GM19023 (cell line): ENCODE data around the gene PFN1.

ENCODE experiments used
- ATAC-seq: cut with Tn5 transposase; IDR thresholded peaks from one replicate; pipeline ENCODE4 v1.9.1; 2021; ENCODE audit warnings: mild to moderate bottlenecking, moderate library complexity; ENCODE audit not compliant: unreplicated experiment

Gene PFN1

DNA sequence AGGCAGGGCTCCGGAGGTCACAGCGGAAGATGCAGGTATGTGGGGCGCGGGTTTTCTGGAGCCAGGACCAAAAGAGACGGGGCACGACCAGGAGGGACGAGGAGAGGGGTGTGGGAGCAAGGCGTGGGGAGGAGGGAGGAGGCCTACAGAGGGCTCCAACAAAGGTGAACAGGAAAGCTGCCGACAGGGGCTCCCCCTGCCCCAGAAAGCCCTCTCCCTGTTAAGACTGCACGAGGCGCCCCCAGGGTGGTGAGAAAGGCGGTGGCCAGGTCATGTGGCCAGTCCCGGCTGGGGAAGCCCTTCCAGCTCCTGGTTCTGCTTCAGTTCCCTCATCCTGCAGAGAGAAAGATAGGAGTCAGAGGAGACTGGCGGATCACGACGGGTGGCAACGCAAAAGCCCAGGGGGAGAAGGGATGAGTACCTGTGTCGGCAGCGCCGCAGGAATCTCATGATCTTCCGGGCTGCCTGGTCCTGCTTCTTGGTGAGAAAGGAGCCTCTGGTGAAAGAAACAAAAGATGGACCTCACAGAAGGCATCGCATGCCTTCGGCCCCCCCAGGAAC is 20.2 kb upstream of the PFN1 start:
- no peak for ATAC-seq

DNA sequence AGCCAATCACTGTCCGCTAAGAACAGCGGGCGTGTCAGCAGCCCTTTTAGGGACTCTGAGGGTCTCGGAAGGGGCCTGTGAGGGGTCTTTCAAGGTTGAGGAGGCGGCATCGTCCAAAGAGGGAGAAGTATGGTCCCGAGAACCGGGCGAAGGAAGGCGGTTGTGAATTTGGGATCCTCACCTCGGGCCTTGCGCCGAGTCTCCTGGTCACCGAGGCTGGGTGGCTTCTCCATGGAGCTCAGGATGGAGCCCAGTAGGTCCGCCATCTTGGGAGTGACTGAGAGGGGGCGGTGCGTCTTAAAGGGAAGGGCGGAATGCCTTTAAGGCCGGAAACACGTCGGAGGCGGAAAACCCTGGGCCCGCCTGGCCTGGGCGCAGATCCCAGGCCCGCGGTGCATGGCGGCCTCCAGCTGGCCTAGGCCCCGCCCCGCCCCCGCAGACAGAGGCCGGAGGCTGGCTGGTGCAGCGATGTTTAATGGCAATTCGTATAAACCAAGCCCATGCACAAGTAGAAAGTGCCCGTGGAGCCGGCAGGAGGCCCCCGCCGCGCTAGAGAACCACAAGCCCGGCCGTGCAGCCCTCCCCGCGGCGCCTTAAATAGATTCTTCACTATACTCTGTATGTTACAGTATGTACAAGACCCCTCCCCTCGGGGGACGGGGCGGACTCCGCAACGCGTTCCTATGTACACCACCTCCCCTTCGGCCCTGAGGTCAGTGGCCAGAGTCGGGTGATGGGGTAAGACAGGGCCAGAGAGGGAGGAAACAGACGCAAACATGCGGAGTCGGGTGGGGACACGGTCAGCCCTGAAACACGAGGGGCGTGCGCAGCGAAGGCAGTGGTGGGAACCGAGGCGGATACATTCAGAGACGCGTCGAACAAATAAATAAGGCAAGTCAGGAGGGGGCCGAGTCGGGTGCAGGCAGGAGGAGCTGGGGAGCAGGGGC is 19.5 kb upstream of the PFN1 start, which contains the start of gene SPAG7:
Gene SPAG7, minus strand, starts transcription at position 279 of the 947 bp plus-strand sequence. Its CDS starts 13 bp downstream, at position 266.
- peak; percentile 54 for ATAC-seq

DNA sequence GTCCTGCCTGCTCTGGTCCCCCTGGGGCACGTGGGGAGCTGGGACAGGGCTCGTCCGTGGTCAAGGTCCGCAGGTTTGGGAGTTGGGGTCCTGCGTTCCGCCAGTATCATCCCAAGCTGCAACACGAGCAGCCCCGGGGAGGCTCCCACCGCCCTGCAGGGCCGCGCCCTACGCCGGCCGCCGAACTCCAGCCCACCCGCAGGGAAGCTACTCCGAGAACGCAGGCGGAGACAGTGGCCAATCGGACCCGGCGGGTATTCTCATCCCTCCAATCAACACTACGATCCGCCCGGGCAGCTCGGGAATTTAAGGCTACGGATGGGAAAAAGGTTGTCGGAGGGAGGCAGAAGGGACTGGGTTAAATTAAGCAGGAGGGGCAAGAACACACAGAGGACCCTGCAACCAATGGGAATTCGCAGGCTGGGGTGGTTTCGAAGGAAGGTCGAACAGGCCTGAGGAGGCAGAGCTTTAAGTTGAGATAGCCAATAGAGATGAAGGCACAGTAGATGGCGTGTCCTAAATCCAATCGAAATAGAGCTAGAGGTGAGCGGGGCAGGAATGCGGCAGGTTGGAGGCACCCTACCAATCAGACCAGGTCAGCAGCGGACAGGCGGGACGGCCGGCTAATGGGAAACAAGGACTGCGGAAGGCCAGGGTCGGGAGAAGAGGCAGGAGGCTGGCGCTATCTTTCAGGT is 18.7 kb upstream of the PFN1 start:
- ATAC-seq = peak; percentile 82

DNA sequence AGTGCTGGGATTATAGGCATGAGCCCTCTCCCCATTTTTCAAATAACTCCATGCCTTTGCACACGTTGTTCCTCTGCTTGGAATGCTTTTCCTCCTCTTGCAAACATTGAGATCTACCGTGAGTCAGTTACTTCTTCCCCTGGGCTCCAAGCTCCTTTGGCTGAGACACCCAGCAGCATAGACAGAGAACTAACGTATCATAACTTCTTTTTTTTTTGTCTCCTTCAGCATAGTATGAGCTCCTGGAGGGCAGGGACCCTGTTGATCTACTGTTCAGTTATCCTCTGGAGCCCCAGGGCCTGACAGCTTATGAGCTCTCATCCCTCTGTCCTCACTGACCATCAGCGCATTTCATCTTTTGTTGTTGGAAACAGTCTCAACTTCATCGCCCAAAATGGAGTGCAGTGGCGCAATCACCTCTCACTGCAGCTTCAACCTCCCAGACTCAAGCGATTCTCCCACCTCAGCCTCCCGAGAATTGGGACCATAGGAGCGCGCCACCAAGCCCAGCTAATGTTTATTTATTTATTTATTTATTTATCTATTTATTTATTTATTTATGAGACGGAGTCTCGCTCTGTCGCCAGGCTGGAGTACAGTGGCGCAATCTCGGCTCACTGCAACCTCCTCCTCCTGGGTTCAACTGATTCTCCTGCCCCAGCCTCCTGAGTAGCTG is 17.1 kb upstream of the PFN1 start:
- no peak for ATAC-seq

DNA sequence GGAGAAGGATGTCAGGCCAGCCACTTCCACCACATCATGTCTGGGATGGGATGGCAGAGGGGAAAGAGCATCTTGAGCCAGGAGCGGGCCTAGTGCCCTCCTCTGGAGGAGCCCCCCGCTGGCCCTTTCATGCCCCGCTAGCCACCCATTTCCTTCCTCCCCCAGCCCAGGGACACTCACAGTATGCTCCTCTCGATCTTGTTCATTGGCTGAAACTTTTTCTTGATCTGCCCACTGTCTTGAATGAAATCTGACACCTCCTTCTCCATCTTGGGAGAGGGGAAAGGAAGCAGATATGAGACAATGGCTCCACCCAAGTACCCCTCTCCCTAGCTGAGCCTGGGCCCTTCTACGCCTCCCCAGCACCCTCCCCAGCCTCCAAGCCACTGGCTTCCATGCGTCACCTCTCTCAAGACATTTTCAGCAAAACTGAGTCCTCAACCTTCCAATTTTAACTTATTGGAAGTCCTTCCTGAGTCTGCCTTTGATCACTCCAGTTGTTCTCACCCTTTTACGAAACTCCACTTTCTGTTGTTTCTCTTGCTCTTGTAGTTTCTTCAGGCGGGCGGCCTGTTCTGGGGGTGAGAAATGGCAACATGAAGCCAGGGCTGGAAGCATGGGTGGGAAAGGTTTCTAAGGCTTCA is 12.1 kb upstream of the PFN1 start:
- ATAC-seq = no peak

DNA sequence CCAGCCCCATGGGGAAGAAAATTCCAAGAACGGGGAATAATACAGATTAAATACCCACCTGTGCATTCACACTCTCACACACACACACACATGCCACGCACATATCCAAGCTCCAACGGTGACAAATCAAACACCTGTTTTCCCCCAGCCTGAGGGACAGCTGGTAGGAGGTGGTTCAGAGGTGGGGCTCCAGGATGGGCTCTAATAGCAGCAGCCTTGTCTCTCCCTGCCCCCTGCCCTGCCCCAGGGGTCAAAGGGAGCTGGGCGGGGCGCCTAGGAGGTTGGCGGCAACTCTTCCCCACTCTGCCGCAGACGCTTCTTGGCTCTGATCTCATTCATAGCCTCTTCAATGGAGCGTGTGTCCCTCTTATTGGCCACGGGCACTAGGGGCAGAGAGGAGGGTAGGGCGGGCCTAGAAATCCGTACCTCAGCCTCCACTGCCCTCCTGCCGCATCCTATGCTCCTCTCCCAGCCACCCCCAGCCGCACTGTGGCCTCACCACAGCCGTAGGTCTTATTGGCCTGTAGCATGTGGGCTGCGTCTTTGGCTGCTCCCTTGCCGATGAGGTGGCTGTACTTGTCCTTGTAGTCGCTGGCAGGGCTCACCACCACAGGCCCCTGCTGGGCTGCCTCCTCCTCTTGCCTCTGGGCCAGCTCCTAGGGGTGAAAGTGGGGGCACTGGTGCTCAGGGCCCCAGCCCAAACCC is 11.1 kb upstream of the PFN1 start:
- ATAC-seq = no peak

DNA sequence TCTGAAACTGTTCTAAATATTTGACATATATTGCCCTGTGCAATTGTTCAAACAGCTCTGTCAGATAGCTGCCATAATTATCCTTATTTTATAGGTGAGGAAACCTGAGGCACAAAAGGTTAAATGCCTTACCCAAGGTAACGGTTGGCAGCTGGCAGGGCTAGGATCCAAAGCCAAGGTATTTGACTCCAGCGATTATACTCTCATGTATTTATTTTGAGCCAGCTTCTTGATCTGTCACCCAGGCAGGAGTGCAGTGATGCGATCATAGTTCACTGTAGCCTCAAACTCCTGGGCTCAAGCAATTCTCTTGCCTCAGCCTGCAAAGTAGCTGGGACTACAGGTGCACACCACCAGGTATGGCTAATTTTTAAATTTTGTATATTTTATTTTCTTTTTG is 9.8 kb upstream of the PFN1 start:
- ATAC-seq = no peak

DNA sequence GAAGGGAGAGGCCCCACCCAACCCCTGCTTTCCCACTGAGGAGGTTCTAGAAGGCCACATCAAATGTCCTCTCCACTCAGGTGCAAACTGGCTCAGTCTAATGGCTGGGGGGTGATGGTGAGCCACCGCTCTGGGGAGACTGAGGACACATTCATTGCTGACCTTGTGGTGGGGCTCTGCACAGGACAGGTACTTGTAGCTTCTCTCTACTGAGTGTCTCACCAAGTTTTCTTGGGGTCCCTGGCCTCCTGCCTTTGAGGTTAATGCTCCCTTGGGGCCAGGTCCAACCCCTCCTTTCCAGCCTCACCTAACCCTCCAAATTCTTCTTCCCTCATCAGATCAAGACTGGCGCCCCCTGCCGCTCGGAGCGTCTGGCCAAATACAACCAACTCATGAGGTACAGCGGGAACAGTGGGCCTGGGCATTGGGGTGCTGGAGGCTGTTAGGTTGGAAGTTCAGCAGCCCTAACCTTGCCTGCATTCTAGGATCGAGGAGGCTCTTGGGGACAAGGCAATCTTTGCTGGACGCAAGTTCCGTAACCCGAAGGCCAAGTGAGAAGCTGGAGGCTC is 8.2 kb upstream of the PFN1 start:
- no peak for ATAC-seq

DNA sequence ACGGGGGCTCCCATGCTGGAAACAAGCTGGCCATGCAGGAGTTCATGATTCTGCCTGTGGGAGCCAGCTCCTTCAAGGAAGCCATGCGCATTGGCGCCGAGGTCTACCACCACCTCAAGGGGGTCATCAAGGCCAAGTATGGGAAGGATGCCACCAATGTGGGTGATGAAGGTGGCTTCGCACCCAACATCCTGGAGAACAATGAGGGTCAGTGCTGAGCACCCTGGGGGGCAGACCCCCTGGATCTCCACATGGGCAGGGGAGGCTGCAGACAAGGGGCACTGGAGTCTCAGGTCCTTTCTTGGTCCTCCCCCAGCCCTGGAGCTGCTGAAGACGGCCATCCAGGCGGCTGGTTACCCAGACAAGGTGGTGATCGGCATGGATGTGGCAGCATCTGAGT is 6.8 kb upstream of the PFN1 start:
- ATAC-seq = no peak

DNA sequence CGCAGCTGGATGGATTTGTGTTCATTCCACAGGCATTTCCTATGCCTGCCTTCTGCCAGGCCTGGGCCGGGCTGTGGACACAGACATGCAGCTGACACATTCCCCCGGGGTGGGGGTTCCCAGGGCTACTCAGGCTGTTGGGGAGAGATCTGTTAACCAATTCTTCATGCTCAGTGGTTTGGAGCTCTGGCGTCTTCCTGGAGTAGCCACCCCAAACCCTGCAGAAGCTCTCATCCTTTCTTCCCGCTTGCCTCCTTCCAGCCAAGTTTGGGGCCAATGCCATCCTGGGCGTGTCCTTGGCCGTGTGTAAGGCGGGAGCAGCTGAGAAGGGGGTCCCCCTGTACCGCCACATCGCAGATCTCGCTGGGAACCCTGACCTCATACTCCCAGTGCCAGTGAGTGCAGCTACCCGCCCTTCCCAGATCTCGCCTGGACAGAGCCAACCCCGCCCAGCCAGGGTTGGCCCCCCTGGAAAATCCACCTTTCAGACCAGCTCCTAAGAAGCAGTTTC is 5.2 kb upstream of the PFN1 start:
- no peak for ATAC-seq

DNA sequence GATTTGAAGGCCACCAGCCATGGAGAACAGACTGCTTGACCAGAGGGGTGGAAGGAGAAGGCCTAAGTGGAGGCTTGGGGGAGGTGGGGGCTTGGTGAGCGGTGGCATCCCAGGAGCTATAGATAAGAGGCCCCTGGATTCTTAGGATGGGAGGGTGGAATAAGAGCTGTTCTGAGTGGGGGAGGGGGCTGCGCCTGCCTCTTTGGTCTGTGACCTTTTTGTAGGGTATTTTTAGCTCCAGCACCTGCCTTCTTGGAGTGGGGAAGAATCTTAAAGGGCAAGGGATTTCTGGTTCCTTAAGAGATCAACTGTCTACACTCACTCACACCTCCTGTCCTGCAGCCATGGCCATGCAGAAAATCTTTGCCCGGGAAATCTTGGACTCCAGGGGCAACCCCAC is 3.2 kb upstream of the PFN1 start:
- no peak for ATAC-seq

DNA sequence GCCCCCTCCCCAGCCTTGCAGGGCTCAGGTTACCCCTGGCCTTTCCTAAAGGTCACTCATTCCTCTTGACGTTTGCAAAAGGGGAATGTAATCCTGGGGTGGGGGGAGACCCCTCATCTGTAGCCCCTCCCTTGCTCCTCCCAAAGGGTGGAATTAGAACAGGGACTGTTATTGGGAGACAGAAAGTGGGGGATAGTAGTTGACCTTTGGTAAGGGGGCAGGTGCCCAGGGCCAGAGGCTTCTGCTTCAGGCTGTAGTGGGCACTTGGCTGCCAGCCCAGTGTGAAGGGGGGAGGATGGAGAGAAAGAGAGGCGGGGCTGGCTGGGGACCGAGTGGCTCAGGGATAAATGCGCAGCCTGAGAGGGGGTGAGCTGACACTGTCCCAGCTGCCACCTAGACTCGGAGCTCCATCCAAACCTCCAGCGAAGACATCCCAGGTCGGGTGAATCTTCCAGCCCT is 2.4 kb upstream of the PFN1 start, which contains the start of gene ENO3:
Gene ENO3, plus strand, starts transcription at position 374 of the 459 bp plus-strand sequence. CDS start 711 bp downstream, outside the sequence.
- ATAC-seq = no peak

DNA sequence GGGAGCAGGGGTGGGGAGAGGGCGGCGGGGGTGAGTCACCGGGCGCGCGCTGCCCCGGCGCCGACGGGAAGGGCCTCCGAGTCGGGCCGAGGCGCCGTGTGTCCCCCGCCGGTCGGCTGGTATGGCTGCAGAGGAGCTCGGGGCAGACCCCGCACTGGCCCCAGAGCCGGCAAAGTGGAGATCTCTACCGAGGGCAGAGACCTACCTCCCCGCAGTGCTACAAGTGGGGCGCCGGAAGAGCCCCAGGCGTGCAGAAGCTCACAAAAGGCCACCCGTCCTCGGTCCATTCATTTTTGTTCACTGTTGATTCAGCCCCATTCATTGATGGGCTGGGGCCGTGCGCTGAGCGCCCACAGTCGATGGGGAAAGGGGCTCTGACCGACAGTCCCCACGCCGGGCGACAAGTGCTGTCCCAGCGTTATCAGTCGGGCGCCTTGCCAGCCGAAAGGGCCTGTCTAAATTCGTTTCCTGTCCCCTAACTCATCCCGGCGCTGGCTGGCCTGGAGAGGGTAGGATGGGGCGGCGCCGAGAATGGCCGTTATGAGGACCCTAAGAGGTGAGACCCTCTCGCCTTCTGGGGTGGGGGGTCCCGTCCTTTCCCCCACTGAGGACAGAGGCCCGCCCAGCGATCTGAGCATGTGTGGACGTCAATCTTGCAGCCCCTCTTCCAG is 1.9 kb upstream of the PFN1 start:
- ATAC-seq = peak; percentile 2

DNA sequence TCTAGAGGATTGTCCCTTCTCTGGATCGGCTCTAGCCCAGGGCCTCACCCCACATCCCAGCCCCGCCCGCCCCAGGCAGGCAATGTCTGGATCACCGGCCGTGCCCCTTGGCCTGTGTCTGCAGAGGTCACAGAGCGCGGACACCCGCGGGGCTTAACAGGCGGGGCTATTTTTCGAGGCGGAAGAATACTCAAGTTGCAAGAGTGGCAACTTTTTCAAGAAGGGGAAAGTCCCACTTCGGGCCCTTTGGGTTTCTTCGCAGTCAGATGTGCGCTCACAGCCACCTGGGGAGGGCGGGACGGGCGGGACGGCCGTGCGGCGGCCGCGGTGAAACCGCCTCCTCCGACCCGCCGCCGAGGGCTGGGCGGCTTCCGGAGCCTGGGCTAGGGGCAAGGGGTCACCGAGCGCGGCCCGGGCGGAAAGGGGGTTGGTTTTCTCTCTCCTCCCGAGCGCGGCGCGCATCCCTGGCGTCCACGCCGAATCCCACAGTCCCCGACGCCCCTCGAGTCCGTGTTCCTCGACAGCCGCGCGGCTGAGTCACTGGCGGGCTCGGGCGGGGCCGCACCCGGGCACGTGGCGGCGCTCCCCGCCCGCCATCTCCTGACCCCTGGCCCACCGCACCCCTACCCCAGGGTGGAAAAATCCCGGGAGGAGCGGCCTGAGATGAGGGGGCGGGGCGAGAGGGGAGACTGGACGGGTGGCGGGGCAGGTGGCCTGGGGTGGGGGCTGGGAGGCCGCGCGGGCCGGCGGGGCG is 1.2 kb upstream of the PFN1 start:
- ATAC-seq = peak; percentile 36

DNA sequence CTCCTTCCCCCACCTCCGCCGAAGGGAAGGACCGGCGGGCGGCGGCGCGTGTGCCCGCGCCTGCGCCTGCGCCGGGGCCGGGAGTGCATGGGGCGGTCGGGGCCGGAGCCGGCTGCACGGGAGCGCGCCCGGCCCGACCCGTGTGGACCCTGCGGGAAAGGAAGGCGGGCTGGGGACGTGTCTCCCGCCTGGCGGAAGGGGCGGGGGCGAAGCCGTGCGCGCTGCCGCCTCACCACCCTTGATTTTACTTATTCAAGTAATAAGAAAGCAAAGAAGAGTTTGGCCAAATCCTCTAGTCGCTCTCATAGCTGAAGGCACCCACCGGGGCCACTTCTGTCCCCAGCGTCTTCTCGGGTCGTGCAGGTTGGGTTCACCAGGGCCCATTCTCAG is 596 bp upstream of the PFN1 start:
- ATAC-seq = peak; percentile 33

DNA sequence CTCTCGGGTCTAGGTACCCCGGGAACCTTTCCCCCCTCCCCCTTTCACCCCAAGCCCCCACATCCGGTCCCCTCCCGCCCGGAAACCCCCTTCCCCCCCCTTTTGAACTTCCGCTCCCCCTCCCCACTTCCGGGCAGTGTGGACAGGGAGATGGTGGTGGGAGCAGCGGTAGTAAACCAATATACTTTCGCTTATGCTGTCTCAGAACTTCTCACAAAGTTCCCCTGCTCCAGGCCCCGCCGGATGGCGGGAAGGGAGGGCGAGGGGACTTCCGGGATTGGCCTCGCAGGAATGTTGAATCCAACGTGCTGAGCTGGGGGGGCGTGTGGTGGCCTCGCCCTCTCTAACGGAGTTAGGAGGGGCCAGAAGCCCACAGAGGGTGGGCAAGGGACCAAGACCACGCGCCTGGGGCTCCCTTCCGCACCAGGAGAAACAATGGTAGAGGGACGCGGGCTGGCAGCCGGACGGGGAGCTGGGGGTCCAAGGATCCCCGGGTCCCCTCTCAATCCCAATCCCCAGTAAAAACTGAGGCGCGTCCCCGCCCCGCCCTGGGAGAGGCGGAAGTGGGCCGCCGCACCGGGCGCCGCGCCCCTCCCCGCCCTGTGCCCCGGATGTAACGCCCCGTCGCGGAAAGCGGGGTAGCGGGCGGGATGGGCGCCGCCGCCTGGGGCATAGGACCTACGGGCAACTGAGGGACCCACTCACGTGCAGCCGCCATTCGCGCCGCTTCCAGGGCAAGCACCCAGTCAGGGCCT is 742 bp downstream of the PFN1 start:
- ATAC-seq = no peak

DNA sequence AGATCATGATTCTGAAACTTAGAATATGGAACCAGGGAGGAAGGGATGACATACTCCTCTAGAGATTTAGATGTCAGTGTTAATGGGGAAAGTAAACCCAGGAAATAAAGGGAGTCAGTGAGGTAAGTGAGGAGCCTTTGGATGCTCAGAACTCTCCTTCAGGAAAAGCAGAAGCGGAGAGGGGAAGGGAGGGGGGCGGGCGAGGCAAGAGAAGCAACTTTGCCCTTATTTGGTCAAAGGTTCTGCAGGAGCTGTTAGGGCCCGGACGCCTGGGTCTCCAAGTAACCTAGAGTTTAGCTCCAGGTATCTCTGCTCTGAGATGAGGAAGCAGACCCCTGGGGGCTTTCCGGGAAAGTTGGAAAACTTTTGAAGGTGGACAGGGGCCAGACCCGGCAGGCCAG is 1.3 kb downstream of the PFN1 start:
- no peak for ATAC-seq
